ENCODE measurements around the gene IGF1R.
"Not testable (repeated sequence)": the region's sequence is repeated elsewhere in the genome, so short reads cannot be mapped to it uniquely, and the experiment has no call there.

IGF1R gene

GRCh38 chr15:98953000-98953787 is 304.9 kb downstream of the IGF1R start:
- no peak for DNase-seq

- DNase-seq: no peak
Observed at GRCh38 chr15:98953968-98954367, 305.6 kb downstream of the IGF1R start.

- DNase-seq: no peak
Observed at GRCh38 chr15:98954411-98954810, 306.1 kb downstream of the IGF1R start.

- DNase-seq: no peak
Observed at GRCh38 chr15:98955331-98955730, 307.0 kb downstream of the IGF1R start.

- DNase-seq: no peak
Observed at GRCh38 chr15:98955961-98956723, 307.8 kb downstream of the IGF1R start.

- no peak for DNase-seq
Observed at GRCh38 chr15:98956796-98957553, 308.6 kb downstream of the IGF1R start.

- no peak for DNase-seq
Observed at GRCh38 chr15:98957655-98958054, 309.3 kb downstream of the IGF1R start.

- no peak for DNase-seq
Observed at GRCh38 chr15:98958076-98958475, 309.7 kb downstream of the IGF1R start.

- no peak for DNase-seq
Observed at GRCh38 chr15:98958918-98959639, 310.7 kb downstream of the IGF1R start.

GRCh38 chr15:98959640-98960007 is 311.3 kb downstream of the IGF1R start:
- no peak for DNase-seq

- no peak for DNase-seq
Observed at GRCh38 chr15:98960555-98961050, 312.3 kb downstream of the IGF1R start.

GRCh38 chr15:98963444-98963843 is 315.1 kb downstream of the IGF1R start:
- no peak for DNase-seq

GRCh38 chr15:98964466-98965133 is 316.3 kb downstream of the IGF1R start:
- DNase-seq: no peak

GRCh38 chr15:98965134-98965491 is 316.8 kb downstream of the IGF1R start:
- not testable (repeated sequence) for DNase-seq

GRCh38 chr15:98965597-98965996 is 317.3 kb downstream of the IGF1R start:
- no peak for DNase-seq

- DNase-seq: no peak
Observed at GRCh38 chr15:98966091-98966787, 317.9 kb downstream of the IGF1R start.

GRCh38 chr15:98967096-98967495 is 318.8 kb downstream of the IGF1R start:
- DNase-seq: no peak

GRCh38 chr15:98967916-98968315 is 319.6 kb downstream of the IGF1R start:
- DNase-seq: no peak

- DNase-seq: no peak
Observed at GRCh38 chr15:98968576-98968975, 320.2 kb downstream of the IGF1R start.

- DNase-seq: no peak
Observed at GRCh38 chr15:98969126-98969735, 320.9 kb downstream of the IGF1R start.

- DNase-seq: no peak
Observed at GRCh38 chr15:98970799-98971198, 322.5 kb downstream of the IGF1R start.

Measured in activated CD4-positive, alpha-beta T cell treated with anti-CD3 and anti-CD28 coated beads, Interleukin-2, amount 50 U/mL, for 4 hours (primary cell).